ENCODE data around the gene CACNA2D1. TPM values are rescaled to one million over a fixed set of nuclear protein-coding genes. Genes with fewer than 3 reads are reported as not detected.

Gene CACNA2D1
- total RNA-seq, 2 donors from 2014 or later = not detected

DNA sequence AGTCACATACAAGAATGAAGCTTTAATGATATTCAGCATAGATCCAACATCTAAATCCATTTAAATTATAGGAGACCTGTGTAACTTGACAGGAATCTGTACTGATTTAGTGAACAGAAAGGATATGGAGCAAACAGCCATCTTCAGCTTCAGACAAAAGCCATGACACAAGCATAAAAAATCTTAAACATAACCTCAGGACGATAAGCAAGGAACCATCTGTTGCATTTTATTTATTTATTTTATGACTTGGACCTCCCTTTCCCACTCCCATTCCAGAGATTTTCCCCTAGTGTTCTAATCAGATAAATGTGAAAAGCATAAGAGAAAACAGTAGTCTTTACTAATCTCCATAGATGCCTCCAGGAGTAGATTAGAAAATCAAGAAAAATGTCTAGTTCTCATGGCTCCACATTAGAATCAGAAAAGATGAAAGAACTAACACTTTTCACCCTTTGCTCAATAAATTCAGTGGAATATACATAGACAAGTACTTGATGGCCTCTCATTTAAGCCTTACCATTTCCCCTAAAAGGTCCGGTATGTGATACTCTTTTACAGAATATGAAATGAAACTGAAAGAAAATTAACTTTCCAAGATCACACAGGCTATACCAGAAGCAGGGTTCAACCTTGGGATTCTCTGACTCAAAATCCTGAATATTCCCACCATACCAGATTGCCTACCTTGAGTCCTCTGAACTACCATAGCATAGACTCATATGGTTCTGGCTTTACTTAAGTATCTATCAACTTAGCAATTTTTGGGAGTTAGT, 15.2 kb downstream of the CACNA2D1 start:
- H3K36me3 Mint-ChIP-seq (ENCODE audit: low read depth) = no peaks in the 10 kb centered on the region
- ATAC-seq (no peak), DNase-seq (no peak)
- no peak overlapping the region for H3K4me3 Mint-ChIP-seq
- no peaks in the 10 kb centered on the region for H3K9me3 ChIP-seq (ENCODE audit: control insufficient read depth, low read length, poor library complexity, severe bottlenecking)
- H3K4me1 Mint-ChIP-seq = no peaks in the 10 kb centered on the region
- H3K27me3 Mint-ChIP-seq = no peaks in the 10 kb centered on the region
- H3K27ac Mint-ChIP-seq = no peak overlapping the region

DNA sequence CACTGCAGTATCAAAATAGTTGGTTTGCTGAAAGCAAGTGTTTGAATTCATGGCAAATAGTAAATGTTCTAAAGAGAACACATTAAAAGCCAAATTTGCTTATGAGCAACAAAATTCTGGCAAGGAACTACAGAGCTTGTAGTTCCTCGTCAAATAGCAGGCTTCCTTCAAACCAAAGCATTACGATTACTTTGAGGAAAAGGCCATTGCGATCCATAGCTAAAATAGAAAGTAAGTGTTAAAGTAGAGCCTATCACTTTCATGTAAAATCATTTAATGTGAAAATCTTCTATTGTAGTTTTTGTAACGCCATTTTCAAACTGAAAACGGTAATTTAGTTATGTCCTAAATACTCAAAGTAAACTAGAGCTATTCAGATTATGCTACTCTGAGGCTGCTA, 20.1 kb downstream of the CACNA2D1 start:
- no peak overlapping the region for H3K27ac Mint-ChIP-seq
- H3K9me3 ChIP-seq (ENCODE audit: control insufficient read depth, low read length, poor library complexity, severe bottlenecking) = no peaks in the 10 kb centered on the region
- no peak overlapping the region for H3K4me3 Mint-ChIP-seq
- DNase-seq = no peak
- no peaks in the 10 kb centered on the region for H3K27me3 Mint-ChIP-seq
- ATAC-seq = no peak
- H3K36me3 Mint-ChIP-seq (ENCODE audit: low read depth) = no peaks in the 10 kb centered on the region
- H3K4me1 Mint-ChIP-seq = no peaks in the 10 kb centered on the region

DNA sequence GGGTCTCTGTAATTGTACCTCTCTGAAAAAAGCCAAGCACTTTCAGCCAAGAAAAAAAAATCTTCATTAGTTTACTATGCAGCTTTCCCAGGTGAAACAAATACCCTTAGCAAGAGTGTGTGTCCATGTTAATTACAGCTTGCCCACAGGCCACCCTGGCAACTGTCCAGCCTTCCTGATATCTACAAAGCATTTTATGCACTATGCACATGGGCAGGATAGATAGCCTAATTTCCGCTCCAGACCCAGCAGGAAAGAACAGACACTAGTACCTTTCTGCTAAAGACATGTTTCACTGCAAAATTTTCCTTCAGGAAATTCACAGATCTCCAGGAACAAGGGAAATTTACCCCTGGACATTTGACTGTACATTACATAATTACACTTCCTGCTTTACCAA, 24.4 kb downstream of the CACNA2D1 start:
- H3K36me3 Mint-ChIP-seq (ENCODE audit: low read depth) = no peaks in the 10 kb centered on the region
- ATAC-seq = no peak
- no peaks in the 10 kb centered on the region for H3K9me3 ChIP-seq (ENCODE audit: control insufficient read depth, low read length, poor library complexity, severe bottlenecking)
- H3K4me3 Mint-ChIP-seq = no peak overlapping the region
- H3K27me3 Mint-ChIP-seq = no peaks in the 10 kb centered on the region
- no peak for DNase-seq
- no peak overlapping the region for H3K27ac Mint-ChIP-seq
- H3K4me1 Mint-ChIP-seq = no peaks in the 10 kb centered on the region

DNA sequence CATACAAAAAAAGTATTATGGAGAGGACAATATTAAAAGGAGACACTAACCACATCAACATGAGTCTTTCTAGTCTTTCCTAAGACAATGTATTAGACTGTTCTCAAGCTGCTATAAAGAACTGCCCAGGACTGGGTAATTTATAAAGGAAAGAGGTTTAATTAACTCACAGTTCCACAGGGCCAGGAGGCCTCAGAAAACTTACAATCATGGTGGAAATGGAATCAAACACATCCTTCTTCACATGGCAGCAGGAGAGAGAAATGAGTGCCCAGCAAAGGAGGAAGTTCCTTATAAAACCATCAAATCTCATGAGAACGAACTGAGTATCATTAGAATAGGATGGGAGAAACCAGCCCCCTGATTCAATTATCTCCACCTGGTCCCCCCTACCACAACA, 25.7 kb downstream of the CACNA2D1 start:
- no peak overlapping the region for H3K4me3 Mint-ChIP-seq
- no peaks in the 10 kb centered on the region for H3K36me3 Mint-ChIP-seq (ENCODE audit: low read depth)
- no peak overlapping the region for H3K27ac Mint-ChIP-seq

DNA sequence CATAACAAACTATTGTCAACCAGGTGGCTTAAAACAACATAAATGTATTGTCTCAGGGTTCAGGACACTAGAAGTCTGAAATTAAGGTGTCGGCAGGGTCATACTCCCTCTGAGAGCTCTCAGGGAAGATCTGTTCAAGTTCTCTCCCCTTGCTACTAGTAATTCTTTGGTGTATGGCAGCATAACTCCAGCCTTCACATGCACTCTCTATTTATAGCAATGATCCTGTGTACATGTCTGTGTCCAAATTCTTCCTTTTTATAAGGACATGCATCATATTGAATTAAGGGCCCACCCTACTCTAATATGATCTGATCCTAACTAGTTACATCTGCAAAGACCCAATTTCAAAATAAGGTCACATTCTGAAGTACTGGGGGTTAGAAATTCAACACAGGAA, 27.2 kb downstream of the CACNA2D1 start:
- no peak overlapping the region for H3K4me3 Mint-ChIP-seq
- no peaks in the 10 kb centered on the region for H3K27me3 Mint-ChIP-seq
- no peaks in the 10 kb centered on the region for H3K36me3 Mint-ChIP-seq (ENCODE audit: low read depth)
- H3K9me3 ChIP-seq (ENCODE audit: control insufficient read depth, low read length, poor library complexity, severe bottlenecking) = no peaks in the 10 kb centered on the region
- no peak for DNase-seq
- no peak for ATAC-seq
- H3K4me1 Mint-ChIP-seq = no peaks in the 10 kb centered on the region
- no peak overlapping the region for H3K27ac Mint-ChIP-seq

More for the DNA sequence above, 25.7 kb downstream of the CACNA2D1 start:
- H3K4me1 Mint-ChIP-seq = no peaks in the 10 kb centered on the region
- ATAC-seq = no peak
- no peak for DNase-seq
- no peaks in the 10 kb centered on the region for H3K27me3 Mint-ChIP-seq
- no peaks in the 10 kb centered on the region for H3K9me3 ChIP-seq (ENCODE audit: control insufficient read depth, low read length, poor library complexity, severe bottlenecking)

DNA sequence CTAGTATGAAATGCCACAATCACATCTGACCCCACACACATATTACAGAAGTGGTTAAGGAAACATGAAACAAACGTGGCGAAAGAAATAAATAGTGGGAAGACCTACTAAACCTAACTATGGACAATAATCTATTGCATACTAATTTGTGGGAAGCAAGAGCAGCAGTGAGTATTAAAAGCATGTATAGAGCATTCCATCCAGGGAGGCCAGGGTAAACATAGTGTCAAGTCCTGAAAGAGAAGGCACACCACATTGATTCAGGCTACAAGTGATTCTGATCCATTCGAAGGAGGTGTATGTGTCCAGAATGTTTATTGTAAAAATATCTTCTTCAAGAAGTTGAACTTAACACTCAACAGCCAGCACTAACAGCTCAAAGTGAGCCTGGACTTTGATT, 29.2 kb downstream of the CACNA2D1 start:
- ATAC-seq (no peak), DNase-seq (no peak)
- H3K36me3 Mint-ChIP-seq (ENCODE audit: low read depth) = no peaks in the 10 kb centered on the region
- no peak overlapping the region for H3K4me3 Mint-ChIP-seq
- H3K4me1 Mint-ChIP-seq = no peaks in the 10 kb centered on the region
- no peaks in the 10 kb centered on the region for H3K27me3 Mint-ChIP-seq
- no peak overlapping the region for H3K27ac Mint-ChIP-seq
- H3K9me3 ChIP-seq (ENCODE audit: control insufficient read depth, low read length, poor library complexity, severe bottlenecking) = no peaks in the 10 kb centered on the region

DNA sequence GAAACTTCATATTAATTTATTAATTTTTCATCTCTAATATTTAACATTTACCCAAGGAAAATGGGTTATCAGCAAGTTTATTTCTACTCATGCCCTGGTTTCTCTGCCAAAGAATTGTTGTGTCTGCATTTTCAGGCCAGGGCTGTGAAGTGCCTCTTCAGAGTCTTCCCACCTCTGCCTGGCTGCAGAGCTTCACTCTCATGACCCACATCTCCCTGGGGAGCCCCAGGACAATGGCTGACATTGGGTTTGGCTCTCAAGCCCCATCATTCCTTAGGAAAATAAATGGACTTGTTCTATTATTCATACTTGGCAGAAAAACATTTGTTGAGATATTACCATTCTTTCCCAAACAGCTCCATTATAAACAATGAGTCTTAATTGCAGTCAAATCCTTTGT, 30.3 kb downstream of the CACNA2D1 start:
- H3K36me3 Mint-ChIP-seq (ENCODE audit: low read depth) = no peaks in the 10 kb centered on the region

DNA sequence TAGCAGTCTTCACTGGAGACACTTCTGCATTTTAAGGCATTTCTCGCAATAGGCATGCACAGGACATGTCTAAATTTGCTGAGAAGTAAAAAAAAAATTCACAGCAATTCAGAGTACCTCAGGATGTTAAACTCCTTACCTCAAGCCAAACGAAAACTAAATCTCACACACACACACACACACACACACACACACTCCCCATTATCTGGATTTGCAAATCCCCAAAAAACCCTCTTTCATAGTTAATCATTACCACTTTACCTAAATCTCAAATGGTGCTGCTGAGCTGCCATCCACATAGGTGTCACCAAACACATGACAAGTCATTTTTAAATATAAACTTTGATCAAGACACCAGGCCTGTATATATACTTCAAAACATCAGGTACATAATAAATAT, 31.8 kb downstream of the CACNA2D1 start:
- DNase-seq = no peak
- no peak for ATAC-seq
- Mint-ChIP-seq H3K4me3 (no peak overlapping the region), H3K27ac (no peak overlapping the region), H3K4me1 (no peaks in the 10 kb centered on the region), H3K27me3 (no peaks in the 10 kb centered on the region), H3K36me3 (ENCODE audit: low read depth) (no peaks in the 10 kb centered on the region)
- no peaks in the 10 kb centered on the region for H3K9me3 ChIP-seq (ENCODE audit: control insufficient read depth, low read length, poor library complexity, severe bottlenecking)

More for the DNA sequence above, 30.3 kb downstream of the CACNA2D1 start:
- H3K27ac Mint-ChIP-seq = no peak overlapping the region
- no peaks in the 10 kb centered on the region for H3K27me3 Mint-ChIP-seq
- H3K4me1 Mint-ChIP-seq = no peaks in the 10 kb centered on the region
- DNase-seq = no peak
- ATAC-seq = no peak
- no peak overlapping the region for H3K4me3 Mint-ChIP-seq
- H3K9me3 ChIP-seq (ENCODE audit: control insufficient read depth, low read length, poor library complexity, severe bottlenecking) = no peaks in the 10 kb centered on the region

DNA sequence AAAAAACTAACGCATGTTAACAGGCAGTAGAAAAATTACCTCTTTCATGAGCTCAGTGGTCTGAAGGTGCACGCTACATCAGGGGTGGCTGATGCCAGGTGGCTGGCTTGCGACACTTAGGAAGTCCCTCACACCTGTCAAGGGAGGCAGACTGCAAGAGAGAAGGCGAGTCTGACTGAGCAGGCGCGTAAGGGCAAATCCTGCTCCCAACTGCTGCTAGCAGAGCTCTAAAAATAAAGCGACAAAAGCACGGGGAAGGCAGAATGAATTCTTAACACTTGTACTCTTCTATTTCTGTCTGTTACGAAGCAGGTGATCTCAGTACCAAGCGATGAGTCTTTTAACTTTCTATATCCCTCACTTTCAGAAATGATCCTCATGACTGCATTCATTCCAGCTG, 33.1 kb downstream of the CACNA2D1 start:
- Mint-ChIP-seq H3K27me3 (no peaks in the 10 kb centered on the region), H3K4me3 (no peak overlapping the region), H3K4me1 (no peaks in the 10 kb centered on the region), H3K27ac (no peak overlapping the region), H3K36me3 (ENCODE audit: low read depth) (no peaks in the 10 kb centered on the region)
- DNase-seq (no peak), ATAC-seq (no peak)
- H3K9me3 ChIP-seq (ENCODE audit: control insufficient read depth, low read length, poor library complexity, severe bottlenecking) = no peaks in the 10 kb centered on the region

DNA sequence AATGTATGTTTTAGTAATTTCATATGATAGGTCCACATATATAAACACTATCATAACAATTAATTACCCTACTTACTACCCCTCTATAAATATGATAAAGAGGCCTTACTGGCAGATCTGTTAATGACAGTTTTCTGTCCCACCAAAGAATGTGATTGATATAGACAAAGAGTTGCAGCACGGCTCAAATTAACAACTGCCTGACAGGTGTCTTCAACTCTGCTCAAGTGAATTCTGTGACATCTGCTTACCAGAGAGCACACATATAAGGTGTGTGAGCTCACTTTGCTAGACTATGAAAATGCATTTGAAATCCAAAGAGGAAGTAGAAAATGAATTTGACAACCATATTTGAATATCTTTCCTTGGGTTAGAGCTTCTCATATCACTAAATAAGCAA, 36.6 kb downstream of the CACNA2D1 start:
- Mint-ChIP-seq H3K27ac (no peak overlapping the region), H3K27me3 (no peaks in the 10 kb centered on the region), H3K4me1 (no peaks in the 10 kb centered on the region), H3K36me3 (ENCODE audit: low read depth) (no peaks in the 10 kb centered on the region), H3K4me3 (no peak overlapping the region)
- no peaks in the 10 kb centered on the region for H3K9me3 ChIP-seq (ENCODE audit: control insufficient read depth, low read length, poor library complexity, severe bottlenecking)
- no peak for ATAC-seq
- no peak for DNase-seq

DNA sequence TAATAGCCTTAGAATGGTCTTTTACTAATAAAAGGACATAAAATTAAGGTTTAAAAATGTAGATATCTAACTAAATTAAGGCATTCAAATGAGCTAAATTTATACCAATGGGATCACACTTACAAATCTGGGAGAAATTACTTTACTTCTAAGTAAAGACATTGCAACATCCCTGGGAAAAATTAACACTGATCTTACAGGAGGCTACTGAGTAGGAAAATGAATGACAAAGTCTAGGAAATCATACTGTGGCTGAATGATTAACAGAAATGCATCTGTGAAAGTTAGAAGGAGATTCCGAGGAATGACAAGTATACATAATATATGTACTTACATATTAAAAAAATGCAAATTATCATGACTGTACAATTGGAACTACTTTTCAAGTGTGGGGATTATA, 38.3 kb downstream of the CACNA2D1 start:
- Mint-ChIP-seq H3K36me3 (ENCODE audit: low read depth) (no peaks in the 10 kb centered on the region), H3K27ac (no peak overlapping the region), H3K4me3 (no peak overlapping the region), H3K4me1 (no peaks in the 10 kb centered on the region), H3K27me3 (no peaks in the 10 kb centered on the region)
- ATAC-seq (no peak), DNase-seq (no peak)
- H3K9me3 ChIP-seq (ENCODE audit: control insufficient read depth, low read length, poor library complexity, severe bottlenecking) = no peaks in the 10 kb centered on the region

DNA sequence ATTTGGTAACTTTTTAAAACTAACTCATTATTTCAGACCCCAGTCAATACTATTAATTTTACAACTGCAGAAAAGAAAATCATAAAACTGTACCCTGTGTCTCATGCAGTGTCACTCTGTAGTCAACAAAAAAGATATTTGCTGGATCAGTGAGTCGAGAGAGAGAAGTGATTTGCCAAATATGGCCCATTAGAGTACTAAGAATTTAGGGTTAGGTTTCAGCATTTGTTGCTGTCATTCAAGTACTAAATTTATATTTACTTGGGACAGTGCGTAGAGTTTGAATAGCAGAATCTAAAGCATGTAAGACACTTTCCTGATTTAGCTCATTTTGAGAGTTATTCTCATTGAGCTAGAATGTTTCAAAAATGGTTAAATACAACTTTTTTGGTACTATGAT, 38.9 kb downstream of the CACNA2D1 start:
- no peaks in the 10 kb centered on the region for H3K36me3 Mint-ChIP-seq (ENCODE audit: low read depth)
- DNase-seq (no peak), ATAC-seq (no peak)
- H3K27ac Mint-ChIP-seq = no peak overlapping the region
- no peak overlapping the region for H3K4me3 Mint-ChIP-seq
- H3K9me3 ChIP-seq (ENCODE audit: control insufficient read depth, low read length, poor library complexity, severe bottlenecking) = no peaks in the 10 kb centered on the region
- H3K27me3 Mint-ChIP-seq = no peaks in the 10 kb centered on the region
- no peaks in the 10 kb centered on the region for H3K4me1 Mint-ChIP-seq

DNA sequence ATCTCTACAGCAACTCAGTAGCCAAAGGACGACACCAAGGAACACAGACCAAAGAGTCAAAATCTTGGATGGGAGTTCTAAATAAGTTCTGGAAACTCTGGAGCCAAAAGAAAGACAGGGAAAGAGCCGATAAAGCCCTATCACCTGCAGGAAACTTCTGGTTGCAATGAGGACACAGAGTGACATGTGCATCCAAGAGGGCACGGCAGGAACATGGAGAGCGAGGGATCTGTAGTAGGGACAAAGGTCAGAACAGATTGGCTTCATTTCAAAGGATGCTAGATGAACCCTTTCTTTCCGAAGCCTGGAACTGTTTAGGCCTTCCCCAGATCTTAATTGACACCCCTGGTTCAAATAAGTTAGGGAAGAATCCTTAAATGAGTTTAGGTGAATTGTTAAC, 39.5 kb downstream of the CACNA2D1 start:
- Mint-ChIP-seq H3K4me3 (no peak overlapping the region), H3K36me3 (ENCODE audit: low read depth) (no peaks in the 10 kb centered on the region), H3K4me1 (no peaks in the 10 kb centered on the region), H3K27me3 (no peaks in the 10 kb centered on the region), H3K27ac (no peak overlapping the region)
- H3K9me3 ChIP-seq (ENCODE audit: control insufficient read depth, low read length, poor library complexity, severe bottlenecking) = no peaks in the 10 kb centered on the region
- ATAC-seq (no peak), DNase-seq (no peak)

DNA sequence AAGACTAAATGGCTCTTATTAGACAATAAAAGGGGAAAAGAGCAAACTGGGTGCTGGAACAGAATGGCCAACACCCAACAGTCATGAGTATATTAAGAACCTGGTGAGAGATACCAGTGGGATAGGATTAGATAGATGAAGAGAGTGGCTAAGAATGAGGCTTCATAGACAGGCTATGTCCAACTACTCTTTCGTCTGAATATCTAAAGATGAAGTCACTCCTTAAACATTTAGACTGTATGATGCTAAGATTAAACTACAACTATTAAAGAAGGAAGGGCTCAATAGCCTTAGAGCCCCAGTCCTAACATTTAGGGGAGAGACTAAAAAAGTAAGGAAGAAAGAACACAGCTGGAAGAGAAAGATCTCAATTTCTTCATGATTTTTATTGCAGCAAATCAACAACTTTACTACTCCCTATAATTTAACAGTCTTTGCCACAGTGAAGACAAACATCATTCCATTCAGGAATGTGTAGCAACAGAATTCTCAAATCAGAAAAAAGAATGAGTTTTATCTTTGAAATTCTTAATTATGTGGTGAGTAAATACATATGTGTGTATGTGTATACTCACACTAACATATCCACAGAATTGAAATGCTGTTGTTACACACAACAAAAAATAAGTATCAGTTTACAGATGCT, 45.6 kb downstream of the CACNA2D1 start:
- H3K27ac Mint-ChIP-seq = no peak overlapping the region
- no peak for DNase-seq
- H3K36me3 Mint-ChIP-seq (ENCODE audit: low read depth) = no peaks in the 10 kb centered on the region
- no peaks in the 10 kb centered on the region for H3K9me3 ChIP-seq (ENCODE audit: control insufficient read depth, low read length, poor library complexity, severe bottlenecking)
- H3K4me1 Mint-ChIP-seq = no peaks in the 10 kb centered on the region
- no peaks in the 10 kb centered on the region for H3K27me3 Mint-ChIP-seq
- ATAC-seq = no peak
- no peak overlapping the region for H3K4me3 Mint-ChIP-seq
